ENCODE results near the gene ATP2C2.

- TF ChIP-seq CTCF (conservative IDR thresholded peaks at IDR 0.05; ENCODE audit: low read depth, low read length), result no peak
- no peak for TF ChIP-seq EZH2 (IDR thresholded peaks at IDR 0.05; ENCODE audit: borderline replicate concordance, low read depth, low read length, poor library complexity, severe bottlenecking)
These were observed 110.0 kb downstream of the ATP2C2 start for GRCh38 chr16:84478172-84478947.
